HEK293 (cell line): Measurements from ENCODE around the gene TCERG1L.

Experiments
- CTCF ChIA-PET: fragments of 350-600 bp; formaldehyde crosslinking; extraction: SDS; loops from one replicate; lab custom pipeline; 2021; ENCODE audit warnings: antibody characterized with exemption; lab: Yijun Ruan, JAX
- POLR2A ChIA-PET: fragments of 300-600 bp; formaldehyde crosslinking; extraction: SDS; loops from one replicate; lab custom pipeline; 2020; ENCODE audit warnings: antibody characterized with exemption, inconsistent platforms; lab: Yijun Ruan, JAX
- H3K27ac ChIP-seq: fragments of 200-500 bp; sonication (Bioruptor generic); 2 replicates; pipeline ENCODE4 v1.5.1; 2014; ENCODE audit warnings: low read depth, low read length, control low read depth, inconsistent platforms; ENCODE audit errors: extremely low read depth
- H3K36me3 ChIP-seq, 2 experiments: fragments of 200-500 bp in 1 of 2; sonication (Bioruptor generic) in 1 of 2; 1 replicate in 1 of 2; 2 replicates in 1 of 2; pipeline ENCODE4 v1.5.1; 2014 to 2017; ENCODE audit warnings: inconsistent platforms in 2 of 2, low read length in 2 of 2; ENCODE audit not compliant: control insufficient read depth in 2 of 2, insufficient read depth in 1 of 2
- H3K4me1 ChIP-seq: fragments of 200-500 bp; sonication (Bioruptor generic); 2 replicates; pipeline ENCODE4 v1.5.1; 2014; ENCODE audit warnings: mild to moderate bottlenecking, low read length, inconsistent platforms; ENCODE audit not compliant: control insufficient read depth, insufficient read depth
- H3K4me3 ChIP-seq: 2 replicates; pipeline ENCODE4 v1.5.1; 2011; ENCODE audit warnings: low read depth, mild to moderate bottlenecking, control low read depth, low read length, moderate library complexity
- H3K9me3 ChIP-seq: fragments of 200-500 bp; sonication (Bioruptor generic); 2 replicates; pipeline ENCODE4 v1.5.1; 2014; ENCODE audit warnings: low read depth, low read length, inconsistent platforms; ENCODE audit not compliant: control insufficient read depth, insufficient read depth
- GLI4 ChIP-seq: fragments of 450-650 bp; formaldehyde crosslinking; IDR thresholded peaks from 2 replicates; pipeline ENCODE4 v1.5.1; 2016; ENCODE audit warnings: missing biosample characterization, missing genetic modification characterization
- HOXC10 ChIP-seq: sonication (generic); formaldehyde crosslinking; IDR thresholded peaks from 2 replicates; pipeline ENCODE4 v1.8.1; 2023; ENCODE audit warnings: mild to moderate bottlenecking, missing genetic modification reagents
- KLF8 ChIP-seq: fragments of 450-650 bp; formaldehyde crosslinking; IDR thresholded peaks from 2 replicates; pipeline ENCODE4 v1.5.1; 2016; ENCODE audit warnings: missing biosample characterization, missing genetic modification characterization
- MZF1 ChIP-seq: fragments of 450-650 bp; formaldehyde crosslinking; IDR thresholded peaks from 2 replicates; pipeline ENCODE4 v1.5.1; 2017; ENCODE audit warnings: missing biosample characterization, missing genetic modification characterization, borderline replicate concordance
- PRDM1 ChIP-seq: fragments of 450-650 bp; formaldehyde crosslinking; IDR thresholded peaks from 2 replicates; pipeline ENCODE4; 2016; ENCODE audit warnings: missing biosample characterization, missing genetic modification characterization
- SCRT1 ChIP-seq: fragments of 450-650 bp; formaldehyde crosslinking; IDR thresholded peaks from 2 replicates; pipeline ENCODE4 v1.5.1; 2016; ENCODE audit warnings: missing biosample characterization, missing genetic modification characterization, borderline replicate concordance
- SP2 ChIP-seq: fragments of 450-650 bp; formaldehyde crosslinking; IDR thresholded peaks from 2 replicates; pipeline ENCODE4 v1.5.1; 2016; ENCODE audit warnings: missing biosample characterization, missing genetic modification characterization
- TCF7L2 ChIP-seq: IDR thresholded peaks from 2 replicates; pipeline ENCODE4 v1.6.1; 2011; ENCODE audit warnings: low read depth, mild to moderate bottlenecking, inconsistent platforms, low read length, moderate library complexity, borderline replicate concordance
- ZIC2 ChIP-seq: fragments of 450-650 bp; formaldehyde crosslinking; IDR thresholded peaks from 2 replicates; pipeline ENCODE4 v1.5.1; 2016; ENCODE audit warnings: missing biosample characterization, missing genetic modification characterization
- ZNF112 ChIP-seq: fragments of 450-650 bp; formaldehyde crosslinking; IDR thresholded peaks from 2 replicates; pipeline ENCODE4 v1.5.0; 2017; ENCODE audit warnings: missing biosample characterization, missing genetic modification characterization
- ZNF132 ChIP-seq: fragments of 450-650 bp; formaldehyde crosslinking; IDR thresholded peaks from 2 replicates; pipeline ENCODE4 v1.5.1; 2017; ENCODE audit warnings: missing biosample characterization, missing genetic modification characterization, borderline replicate concordance
- ZNF133 ChIP-seq: fragments of 450-650 bp; formaldehyde crosslinking; IDR thresholded peaks from 2 replicates; pipeline ENCODE4 v1.5.1; 2016; ENCODE audit warnings: missing biosample characterization, missing genetic modification characterization
- ZNF140 ChIP-seq: fragments of 450-650 bp; formaldehyde crosslinking; IDR thresholded peaks from 2 replicates; pipeline ENCODE4 v1.5.1; 2016; ENCODE audit warnings: missing biosample characterization, missing genetic modification characterization
- ZNF146 ChIP-seq: fragments of 450-650 bp; formaldehyde crosslinking; IDR thresholded peaks from 2 replicates; pipeline ENCODE4 v1.5.1; 2016; ENCODE audit warnings: missing biosample characterization, missing genetic modification characterization
- ZNF155 ChIP-seq: fragments of 450-650 bp; formaldehyde crosslinking; IDR thresholded peaks from 2 replicates; pipeline ENCODE4 v1.5.1; 2016; ENCODE audit warnings: missing biosample characterization, missing genetic modification characterization
- ZNF202 ChIP-seq: fragments of 450-650 bp; formaldehyde crosslinking; IDR thresholded peaks from 2 replicates; pipeline ENCODE4 v1.5.1; 2016; ENCODE audit warnings: missing biosample characterization, missing genetic modification characterization, borderline replicate concordance
- ZNF211 ChIP-seq: fragments of 450-650 bp; formaldehyde crosslinking; IDR thresholded peaks from 2 replicates; pipeline ENCODE4 v1.5.1; 2016; ENCODE audit warnings: low read depth, missing biosample characterization, missing genetic modification characterization
- ZNF24 ChIP-seq: fragments of 450-650 bp; formaldehyde crosslinking; IDR thresholded peaks from 2 replicates; pipeline ENCODE4 v1.5.1; 2016; ENCODE audit warnings: missing biosample characterization, missing genetic modification characterization
- ZNF416 ChIP-seq: fragments of 450-650 bp; formaldehyde crosslinking; IDR thresholded peaks from 2 replicates; pipeline ENCODE4 v1.5.1; 2016; ENCODE audit warnings: missing biosample characterization, missing genetic modification characterization
- ZNF544 ChIP-seq: fragments of 450-650 bp; formaldehyde crosslinking; IDR thresholded peaks from 2 replicates; pipeline ENCODE4 v1.5.0; 2017; ENCODE audit warnings: missing biosample characterization, missing genetic modification characterization
- ZNF571 ChIP-seq: fragments of 450-650 bp; formaldehyde crosslinking; IDR thresholded peaks from 2 replicates; pipeline ENCODE4 v1.5.0; 2017; ENCODE audit warnings: missing biosample characterization, missing genetic modification characterization
- ZNF596 ChIP-seq: fragments of 450-650 bp; IDR thresholded peaks from 2 replicates; pipeline ENCODE4 v1.5.0; 2018; ENCODE audit warnings: missing biosample characterization, mild to moderate bottlenecking, missing genetic modification characterization, moderate library complexity
- ZNF664 ChIP-seq: fragments of 450-650 bp; formaldehyde crosslinking; IDR thresholded peaks from 2 replicates; pipeline ENCODE4 v1.5.1; 2016; ENCODE audit warnings: missing biosample characterization, missing genetic modification characterization
- ZNF76 ChIP-seq: fragments of 450-650 bp; formaldehyde crosslinking; IDR thresholded peaks from 2 replicates; pipeline ENCODE4; 2016; ENCODE audit warnings: low read depth, missing biosample characterization, missing genetic modification characterization, borderline replicate concordance
- ZNF830 ChIP-seq: fragments of 450-650 bp; IDR thresholded peaks from 2 replicates; pipeline ENCODE4 v1.5.0; 2018; ENCODE audit warnings: missing biosample characterization, missing genetic modification characterization, low read depth, mild to moderate bottlenecking, moderate library complexity
- ZSCAN16 ChIP-seq: fragments of 450-650 bp; formaldehyde crosslinking; IDR thresholded peaks from 2 replicates; pipeline ENCODE4 v1.5.1; 2016; ENCODE audit warnings: missing biosample characterization, missing genetic modification characterization
- TF ChIP-seq, protein P1 (sequence below): fragments of 450-650 bp; formaldehyde crosslinking; IDR thresholded peaks from 2 replicates; pipeline ENCODE4 v1.5.1; 2017; ENCODE audit warnings: missing biosample characterization, missing genetic modification characterization
- TF ChIP-seq, protein P2 (sequence below): fragments of 450-650 bp; IDR thresholded peaks from 2 replicates; pipeline ENCODE4 v1.5.1; 2018; ENCODE audit warnings: missing biosample characterization, mild to moderate bottlenecking, missing genetic modification characterization
- TF ChIP-seq, protein P3 (sequence below): fragments of 450-650 bp; formaldehyde crosslinking; IDR thresholded peaks from 2 replicates; pipeline ENCODE4 v1.5.1; 2016; ENCODE audit warnings: missing biosample characterization, missing genetic modification characterization, borderline replicate concordance

TCERG1L gene

DNA sequence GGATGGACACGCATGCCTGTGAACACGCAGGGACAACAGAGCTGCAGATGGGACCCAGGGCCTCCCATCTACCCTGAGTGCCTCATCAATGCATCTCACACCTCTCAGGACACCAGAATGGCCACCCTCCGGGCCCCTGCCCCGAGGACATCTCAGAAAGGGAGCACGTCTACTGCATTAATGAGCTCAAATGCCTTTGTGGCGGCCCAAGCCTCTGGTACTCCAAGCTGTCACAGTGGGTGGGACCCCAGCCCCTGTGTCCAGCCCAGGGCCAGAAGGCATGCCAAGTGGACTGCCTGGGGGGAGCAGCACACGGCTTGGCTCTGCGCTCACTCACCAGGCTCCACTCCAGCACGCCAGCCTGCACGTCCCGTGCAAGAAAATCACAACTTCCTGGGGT, 52.0 kb downstream of the TCERG1L start (continued):
- TF ChIP-seq ZNF155 (no peak), ZNF112 (tag by site-specific recombination) (no peak), PRDM1 (tag by site-specific recombination) (no peak)
- TF ChIP-seq, protein P1, sequence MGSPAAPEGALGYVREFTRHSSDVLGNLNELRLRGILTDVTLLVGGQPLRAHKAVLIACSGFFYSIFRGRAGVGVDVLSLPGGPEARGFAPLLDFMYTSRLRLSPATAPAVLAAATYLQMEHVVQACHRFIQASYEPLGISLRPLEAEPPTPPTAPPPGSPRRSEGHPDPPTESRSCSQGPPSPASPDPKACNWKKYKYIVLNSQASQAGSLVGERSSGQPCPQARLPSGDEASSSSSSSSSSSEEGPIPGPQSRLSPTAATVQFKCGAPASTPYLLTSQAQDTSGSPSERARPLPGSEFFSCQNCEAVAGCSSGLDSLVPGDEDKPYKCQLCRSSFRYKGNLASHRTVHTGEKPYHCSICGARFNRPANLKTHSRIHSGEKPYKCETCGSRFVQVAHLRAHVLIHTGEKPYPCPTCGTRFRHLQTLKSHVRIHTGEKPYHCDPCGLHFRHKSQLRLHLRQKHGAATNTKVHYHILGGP: no peak

DNA sequence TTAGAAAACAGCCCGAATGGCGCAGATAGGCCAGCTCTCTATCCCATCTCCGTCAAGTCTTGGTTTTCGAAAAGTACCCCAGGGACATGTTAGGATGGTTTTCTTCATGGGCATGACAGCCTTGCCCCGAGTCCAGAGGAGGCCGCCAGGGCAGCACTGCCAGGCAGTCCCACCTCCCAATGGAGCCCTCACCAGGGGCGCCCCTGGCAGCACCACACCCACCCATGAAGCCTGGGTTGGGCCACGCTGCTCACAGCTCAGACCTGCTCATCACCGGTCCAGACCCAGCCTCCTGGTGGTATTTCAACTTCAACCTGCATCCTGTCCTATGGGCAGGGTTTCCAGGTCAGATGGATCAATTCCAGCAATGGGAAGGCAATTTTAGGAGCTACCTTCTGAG, 53.3 kb downstream of the TCERG1L start:
- TF ChIP-seq KLF8 (no peak), MZF1 (tag by site-specific recombination) (no peak), ZNF544 (tag by site-specific recombination) (no peak), ZNF202 (tag by site-specific recombination) (no peak), ZNF76 (no peak), ZNF140 (tag by site-specific recombination) (no peak), ZSCAN16 (no peak), ZNF132 (no peak), ZNF24 (tag by site-specific recombination) (no peak), ZNF146 (tag by site-specific recombination) (no peak), ZNF416 (tag by site-specific recombination) (no peak)
- TF ChIP-seq, protein P2, sequence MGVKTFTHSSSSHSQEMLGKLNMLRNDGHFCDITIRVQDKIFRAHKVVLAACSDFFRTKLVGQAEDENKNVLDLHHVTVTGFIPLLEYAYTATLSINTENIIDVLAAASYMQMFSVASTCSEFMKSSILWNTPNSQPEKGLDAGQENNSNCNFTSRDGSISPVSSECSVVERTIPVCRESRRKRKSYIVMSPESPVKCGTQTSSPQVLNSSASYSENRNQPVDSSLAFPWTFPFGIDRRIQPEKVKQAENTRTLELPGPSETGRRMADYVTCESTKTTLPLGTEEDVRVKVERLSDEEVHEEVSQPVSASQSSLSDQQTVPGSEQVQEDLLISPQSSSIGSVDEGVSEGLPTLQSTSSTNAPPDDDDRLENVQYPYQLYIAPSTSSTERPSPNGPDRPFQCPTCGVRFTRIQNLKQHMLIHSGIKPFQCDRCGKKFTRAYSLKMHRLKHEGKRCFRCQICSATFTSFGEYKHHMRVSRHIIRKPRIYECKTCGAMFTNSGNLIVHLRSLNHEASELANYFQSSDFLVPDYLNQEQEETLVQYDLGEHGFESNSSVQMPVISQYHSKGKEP (tag by site-specific recombination): no peak
- Histone ChIP-seq H3K27ac (no peak overlapping the region), H3K36me3 (no peaks in the 10 kb centered on the region), H3K9me3 (no peaks in the 10 kb centered on the region), H3K4me3 (no peak overlapping the region), H3K4me1 (no peaks in the 10 kb centered on the region)
- CTCF ChIA-PET: no interaction called here
- POLR2A ChIA-PET: no interaction called here

DNA sequence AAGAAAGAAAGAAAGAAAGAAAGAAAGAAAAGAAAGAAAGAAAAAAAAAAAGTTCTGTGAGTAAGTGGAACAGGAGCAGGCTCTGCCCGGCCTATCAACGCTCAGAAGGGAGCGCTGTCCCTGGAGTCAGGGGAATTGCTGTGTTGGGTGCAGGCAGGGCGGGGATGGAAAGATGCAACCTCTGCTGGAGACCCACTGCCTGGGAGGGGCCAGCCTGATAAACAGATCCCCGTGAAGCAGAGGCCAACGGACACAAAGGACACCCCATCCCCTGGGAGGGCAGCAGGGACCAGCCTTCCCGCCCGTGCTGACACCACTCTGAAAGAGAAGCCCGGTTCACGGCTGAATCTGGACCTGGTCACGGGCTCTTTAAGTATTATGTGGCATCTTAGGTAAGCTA, 54.5 kb downstream of the TCERG1L start:
- Histone ChIP-seq H3K4me3 (no peak overlapping the region), H3K36me3 (no peaks in the 10 kb centered on the region), H3K27ac (no peak overlapping the region), H3K4me1 (no peaks in the 10 kb centered on the region)
- CTCF ChIA-PET: no interaction called here
- TF ChIP-seq ZNF211 (tag by site-specific recombination) (no peak), ZNF202 (tag by site-specific recombination) (no peak), HOXC10 (CRISPR knock-in tag) (no peak), ZNF571 (tag by site-specific recombination) (no peak), GLI4 (tag by site-specific recombination) (no peak), ZNF664 (no peak), ZIC2 (tag by site-specific recombination) (no peak)
- TF ChIP-seq, all 188 proteins: peak for 0
- H3K9me3 ChIP-seq: no peaks in the 10 kb centered on the region
- POLR2A ChIA-PET: no interaction called here

DNA sequence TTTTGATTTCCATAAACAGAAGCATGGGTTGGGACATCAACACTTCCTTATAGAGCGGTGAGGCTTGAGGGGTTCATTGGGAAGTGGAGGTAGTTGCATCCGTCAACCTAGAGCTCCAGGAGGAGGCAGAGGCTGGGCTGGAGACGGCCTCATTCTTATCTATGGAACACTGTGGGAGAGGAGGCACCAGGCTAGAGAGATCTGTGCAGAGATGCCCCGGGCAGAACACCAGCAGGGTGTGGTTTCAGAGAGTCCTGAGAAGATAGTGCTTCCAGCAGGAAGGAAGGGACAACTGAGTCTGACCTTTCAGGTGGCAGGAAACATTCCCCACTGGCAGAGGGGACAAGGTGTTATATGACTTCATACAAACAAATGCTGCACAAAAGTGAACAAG, 56.7 kb downstream of the TCERG1L start:
- H3K4me3 ChIP-seq: no peak overlapping the region
- H3K4me1 ChIP-seq: no peaks in the 10 kb centered on the region
- CTCF ChIA-PET: no interaction called here
- POLR2A ChIA-PET: no interaction called here
- TF ChIP-seq, protein P3, sequence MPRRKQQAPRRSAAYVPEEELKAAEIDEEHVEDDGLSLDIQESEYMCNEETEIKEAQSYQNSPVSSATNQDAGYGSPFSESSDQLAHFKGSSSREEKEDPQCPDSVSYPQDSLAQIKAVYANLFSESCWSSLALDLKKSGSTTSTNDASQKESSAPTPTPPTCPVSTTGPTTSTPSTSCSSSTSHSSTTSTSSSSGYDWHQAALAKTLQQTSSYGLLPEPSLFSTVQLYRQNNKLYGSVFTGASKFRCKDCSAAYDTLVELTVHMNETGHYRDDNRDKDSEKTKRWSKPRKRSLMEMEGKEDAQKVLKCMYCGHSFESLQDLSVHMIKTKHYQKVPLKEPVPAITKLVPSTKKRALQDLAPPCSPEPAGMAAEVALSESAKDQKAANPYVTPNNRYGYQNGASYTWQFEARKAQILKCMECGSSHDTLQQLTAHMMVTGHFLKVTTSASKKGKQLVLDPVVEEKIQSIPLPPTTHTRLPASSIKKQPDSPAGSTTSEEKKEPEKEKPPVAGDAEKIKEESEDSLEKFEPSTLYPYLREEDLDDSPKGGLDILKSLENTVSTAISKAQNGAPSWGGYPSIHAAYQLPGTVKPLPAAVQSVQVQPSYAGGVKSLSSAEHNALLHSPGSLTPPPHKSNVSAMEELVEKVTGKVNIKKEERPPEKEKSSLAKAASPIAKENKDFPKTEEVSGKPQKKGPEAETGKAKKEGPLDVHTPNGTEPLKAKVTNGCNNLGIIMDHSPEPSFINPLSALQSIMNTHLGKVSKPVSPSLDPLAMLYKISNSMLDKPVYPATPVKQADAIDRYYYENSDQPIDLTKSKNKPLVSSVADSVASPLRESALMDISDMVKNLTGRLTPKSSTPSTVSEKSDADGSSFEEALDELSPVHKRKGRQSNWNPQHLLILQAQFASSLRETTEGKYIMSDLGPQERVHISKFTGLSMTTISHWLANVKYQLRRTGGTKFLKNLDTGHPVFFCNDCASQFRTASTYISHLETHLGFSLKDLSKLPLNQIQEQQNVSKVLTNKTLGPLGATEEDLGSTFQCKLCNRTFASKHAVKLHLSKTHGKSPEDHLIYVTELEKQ: no peak
- TF ChIP-seq ZNF830 (tag by site-specific recombination) (no peak), ZNF596 (tag by site-specific recombination) (no peak), ZNF133 (no peak), SCRT1 (tag by site-specific recombination) (no peak), TCF7L2 (no peak), SP2 (no peak)
- H3K27ac ChIP-seq: no peak overlapping the region
- no peaks in the 10 kb centered on the region for H3K36me3 ChIP-seq
- no peaks in the 10 kb centered on the region for H3K9me3 ChIP-seq
